Measurements from ENCODE around the gene APCDD1.

DNA sequence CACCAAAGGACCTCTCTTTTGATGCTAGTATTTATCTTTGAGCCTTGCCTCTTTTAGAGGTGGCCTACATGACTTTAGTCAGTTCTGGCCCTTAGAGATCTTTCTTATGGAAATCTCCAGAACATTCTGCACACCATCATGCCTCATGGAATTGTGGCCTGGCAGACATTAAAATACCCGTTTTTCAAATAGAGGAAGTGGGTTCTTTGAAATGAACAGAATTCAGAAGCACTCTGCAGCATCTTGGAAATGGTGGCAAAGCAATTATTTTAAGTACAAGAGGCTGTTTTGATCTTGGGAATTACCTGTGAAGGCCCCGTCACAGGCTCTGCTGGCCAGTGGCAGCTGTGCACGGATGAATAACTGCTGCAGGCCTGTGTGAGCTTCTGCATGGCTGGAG is 40.7 kb upstream of the APCDD1 start:
- TF ChIP-seq, protein P1, sequence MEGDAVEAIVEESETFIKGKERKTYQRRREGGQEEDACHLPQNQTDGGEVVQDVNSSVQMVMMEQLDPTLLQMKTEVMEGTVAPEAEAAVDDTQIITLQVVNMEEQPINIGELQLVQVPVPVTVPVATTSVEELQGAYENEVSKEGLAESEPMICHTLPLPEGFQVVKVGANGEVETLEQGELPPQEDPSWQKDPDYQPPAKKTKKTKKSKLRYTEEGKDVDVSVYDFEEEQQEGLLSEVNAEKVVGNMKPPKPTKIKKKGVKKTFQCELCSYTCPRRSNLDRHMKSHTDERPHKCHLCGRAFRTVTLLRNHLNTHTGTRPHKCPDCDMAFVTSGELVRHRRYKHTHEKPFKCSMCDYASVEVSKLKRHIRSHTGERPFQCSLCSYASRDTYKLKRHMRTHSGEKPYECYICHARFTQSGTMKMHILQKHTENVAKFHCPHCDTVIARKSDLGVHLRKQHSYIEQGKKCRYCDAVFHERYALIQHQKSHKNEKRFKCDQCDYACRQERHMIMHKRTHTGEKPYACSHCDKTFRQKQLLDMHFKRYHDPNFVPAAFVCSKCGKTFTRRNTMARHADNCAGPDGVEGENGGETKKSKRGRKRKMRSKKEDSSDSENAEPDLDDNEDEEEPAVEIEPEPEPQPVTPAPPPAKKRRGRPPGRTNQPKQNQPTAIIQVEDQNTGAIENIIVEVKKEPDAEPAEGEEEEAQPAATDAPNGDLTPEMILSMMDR (conservative IDR thresholded peaks at IDR 0.05; ENCODE audit: low read depth, low read length) = no peak
- TF ChIP-seq EZH2 (IDR thresholded peaks at IDR 0.05; ENCODE audit: borderline replicate concordance, low read depth, low read length, poor library complexity, severe bottlenecking) = no peak
